ENCODE measurements around the gene PPFIA1. TPM values are rescaled to one million over a fixed set of nuclear protein-coding genes. Genes with fewer than 3 reads are reported as not detected.

PPFIA1 gene
- total RNA-seq, 1 experiment from 2014 or later, result 75.1 TPM

DNA sequence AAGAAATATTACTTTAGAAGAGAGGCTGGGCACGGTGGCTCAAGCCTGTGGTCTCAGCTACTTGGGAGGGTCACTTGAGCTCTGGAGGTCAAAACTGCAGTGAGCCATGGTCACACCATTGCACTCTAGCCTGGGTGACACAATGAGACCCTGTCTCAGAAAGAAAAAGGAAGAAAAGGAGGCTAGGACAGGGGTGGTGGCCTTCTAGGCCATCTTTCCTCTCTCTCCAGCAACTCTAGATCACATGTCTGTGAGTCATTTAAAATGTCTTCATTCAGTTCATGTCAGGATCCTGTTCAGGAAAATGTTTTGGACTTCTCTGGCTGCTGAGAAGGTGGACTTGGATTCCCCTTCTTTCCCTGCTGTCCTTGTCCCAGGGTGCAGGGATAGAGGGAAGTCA lies 53.3 kb downstream of the PPFIA1 start (continued):
- no peak for TF ChIP-seq USF1 (CRISPR knock-in tag; IDR thresholded peaks at IDR 0.05)

- no peaks in the 10 kb centered on the region for H3K27me3 Mint-ChIP-seq (ENCODE audit: low read depth)
- ChIA-PET POLR2A (no interaction called here), CTCF (interaction anchor here (0.9 kb wide), 1 partner anchor 96 kb away, joined by 3 read pairs; no protein-coding TSS in a partner anchor)
- peaks cover 59% of the 10 kb centered on the region for H3K36me3 Mint-ChIP-seq
- no peak overlapping the region for H3K27ac Mint-ChIP-seq
- H3K4me3 Mint-ChIP-seq, result no peak overlapping the region
- DNase-seq (ENCODE audit: low spot score) (no peak), ATAC-seq (no peak)
- H3K9me3 Mint-ChIP-seq, result no peaks in the 10 kb centered on the region
- H3K4me1 Mint-ChIP-seq, result peaks cover 9% of the 10 kb centered on the region
- no peak for TF ChIP-seq NR3C1 (CRISPR knock-in tag; conservative IDR thresholded peaks at IDR 0.05; ENCODE audit: low read depth)
- TF ChIP-seq, protein P1, sequence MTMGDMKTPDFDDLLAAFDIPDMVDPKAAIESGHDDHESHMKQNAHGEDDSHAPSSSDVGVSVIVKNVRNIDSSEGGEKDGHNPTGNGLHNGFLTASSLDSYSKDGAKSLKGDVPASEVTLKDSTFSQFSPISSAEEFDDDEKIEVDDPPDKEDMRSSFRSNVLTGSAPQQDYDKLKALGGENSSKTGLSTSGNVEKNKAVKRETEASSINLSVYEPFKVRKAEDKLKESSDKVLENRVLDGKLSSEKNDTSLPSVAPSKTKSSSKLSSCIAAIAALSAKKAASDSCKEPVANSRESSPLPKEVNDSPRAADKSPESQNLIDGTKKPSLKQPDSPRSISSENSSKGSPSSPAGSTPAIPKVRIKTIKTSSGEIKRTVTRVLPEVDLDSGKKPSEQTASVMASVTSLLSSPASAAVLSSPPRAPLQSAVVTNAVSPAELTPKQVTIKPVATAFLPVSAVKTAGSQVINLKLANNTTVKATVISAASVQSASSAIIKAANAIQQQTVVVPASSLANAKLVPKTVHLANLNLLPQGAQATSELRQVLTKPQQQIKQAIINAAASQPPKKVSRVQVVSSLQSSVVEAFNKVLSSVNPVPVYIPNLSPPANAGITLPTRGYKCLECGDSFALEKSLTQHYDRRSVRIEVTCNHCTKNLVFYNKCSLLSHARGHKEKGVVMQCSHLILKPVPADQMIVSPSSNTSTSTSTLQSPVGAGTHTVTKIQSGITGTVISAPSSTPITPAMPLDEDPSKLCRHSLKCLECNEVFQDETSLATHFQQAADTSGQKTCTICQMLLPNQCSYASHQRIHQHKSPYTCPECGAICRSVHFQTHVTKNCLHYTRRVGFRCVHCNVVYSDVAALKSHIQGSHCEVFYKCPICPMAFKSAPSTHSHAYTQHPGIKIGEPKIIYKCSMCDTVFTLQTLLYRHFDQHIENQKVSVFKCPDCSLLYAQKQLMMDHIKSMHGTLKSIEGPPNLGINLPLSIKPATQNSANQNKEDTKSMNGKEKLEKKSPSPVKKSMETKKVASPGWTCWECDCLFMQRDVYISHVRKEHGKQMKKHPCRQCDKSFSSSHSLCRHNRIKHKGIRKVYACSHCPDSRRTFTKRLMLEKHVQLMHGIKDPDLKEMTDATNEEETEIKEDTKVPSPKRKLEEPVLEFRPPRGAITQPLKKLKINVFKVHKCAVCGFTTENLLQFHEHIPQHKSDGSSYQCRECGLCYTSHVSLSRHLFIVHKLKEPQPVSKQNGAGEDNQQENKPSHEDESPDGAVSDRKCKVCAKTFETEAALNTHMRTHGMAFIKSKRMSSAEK (CRISPR knock-in tag; IDR thresholded peaks at IDR 0.05; ENCODE audit: borderline replicate concordance), result no peak
- no peak for TF ChIP-seq FOXK1 (CRISPR knock-in tag; IDR thresholded peaks at IDR 0.05)
- no peak for TF ChIP-seq CTCF (IDR thresholded peaks at IDR 0.05)
- no peak for TF ChIP-seq ZMAT4 (CRISPR knock-in tag; IDR thresholded peaks at IDR 0.05)
- no peak for TF ChIP-seq PRDM15 (CRISPR knock-in tag; IDR thresholded peaks at IDR 0.05)
- no peak for TF ChIP-seq SMAD3 (CRISPR knock-in tag; IDR thresholded peaks at IDR 0.05; ENCODE audit: borderline replicate concordance)
These were observed 54.1 kb downstream of the PPFIA1 start for GRCh38 chr11:70324376-70325115.

GRCh38 chr11:70325824-70326223 lies 55.3 kb downstream of the PPFIA1 start:
- peaks cover 9% of the 10 kb centered on the region for H3K4me1 Mint-ChIP-seq
- POLR2A ChIA-PET, result interaction anchor here (0.6 kb wide), 1 partner anchor 115 kb away, joined by 3 read pairs; no protein-coding TSS in a partner anchor
- TF ChIP-seq ZMAT4 (CRISPR knock-in tag; IDR thresholded peaks at IDR 0.05) (no peak), FOXP1 (CRISPR knock-in tag; IDR thresholded peaks at IDR 0.05; ENCODE audit: borderline replicate concordance) (no peak), NR3C1 (CRISPR knock-in tag; conservative IDR thresholded peaks at IDR 0.05; ENCODE audit: low read depth) (no peak), NR2C2 (CRISPR knock-in tag; IDR thresholded peaks at IDR 0.05) (no peak), TCF7 (CRISPR knock-in tag; IDR thresholded peaks at IDR 0.05; ENCODE audit: low read depth) (no peak), RORB (CRISPR knock-in tag; IDR thresholded peaks at IDR 0.05) (no peak)
- TF ChIP-seq, protein P2, sequence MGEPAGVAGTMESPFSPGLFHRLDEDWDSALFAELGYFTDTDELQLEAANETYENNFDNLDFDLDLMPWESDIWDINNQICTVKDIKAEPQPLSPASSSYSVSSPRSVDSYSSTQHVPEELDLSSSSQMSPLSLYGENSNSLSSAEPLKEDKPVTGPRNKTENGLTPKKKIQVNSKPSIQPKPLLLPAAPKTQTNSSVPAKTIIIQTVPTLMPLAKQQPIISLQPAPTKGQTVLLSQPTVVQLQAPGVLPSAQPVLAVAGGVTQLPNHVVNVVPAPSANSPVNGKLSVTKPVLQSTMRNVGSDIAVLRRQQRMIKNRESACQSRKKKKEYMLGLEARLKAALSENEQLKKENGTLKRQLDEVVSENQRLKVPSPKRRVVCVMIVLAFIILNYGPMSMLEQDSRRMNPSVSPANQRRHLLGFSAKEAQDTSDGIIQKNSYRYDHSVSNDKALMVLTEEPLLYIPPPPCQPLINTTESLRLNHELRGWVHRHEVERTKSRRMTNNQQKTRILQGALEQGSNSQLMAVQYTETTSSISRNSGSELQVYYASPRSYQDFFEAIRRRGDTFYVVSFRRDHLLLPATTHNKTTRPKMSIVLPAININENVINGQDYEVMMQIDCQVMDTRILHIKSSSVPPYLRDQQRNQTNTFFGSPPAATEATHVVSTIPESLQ (CRISPR knock-in tag; IDR thresholded peaks at IDR 0.05), result no peak
- TF ChIP-seq, protein P3, sequence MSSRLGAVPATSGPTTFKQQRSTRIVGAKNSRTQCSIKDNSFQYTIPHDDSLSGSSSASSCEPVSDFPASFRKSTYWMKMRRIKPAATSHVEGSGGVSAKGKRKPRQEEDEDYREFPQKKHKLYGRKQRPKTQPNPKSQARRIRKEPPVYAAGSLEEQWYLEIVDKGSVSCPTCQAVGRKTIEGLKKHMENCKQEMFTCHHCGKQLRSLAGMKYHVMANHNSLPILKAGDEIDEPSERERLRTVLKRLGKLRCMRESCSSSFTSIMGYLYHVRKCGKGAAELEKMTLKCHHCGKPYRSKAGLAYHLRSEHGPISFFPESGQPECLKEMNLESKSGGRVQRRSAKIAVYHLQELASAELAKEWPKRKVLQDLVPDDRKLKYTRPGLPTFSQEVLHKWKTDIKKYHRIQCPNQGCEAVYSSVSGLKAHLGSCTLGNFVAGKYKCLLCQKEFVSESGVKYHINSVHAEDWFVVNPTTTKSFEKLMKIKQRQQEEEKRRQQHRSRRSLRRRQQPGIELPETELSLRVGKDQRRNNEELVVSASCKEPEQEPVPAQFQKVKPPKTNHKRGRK (CRISPR knock-in tag; IDR thresholded peaks at IDR 0.05; ENCODE audit: borderline replicate concordance), result no peak

More at GRCh38 chr11:70325824-70326223, 55.3 kb downstream of the PPFIA1 start:
- peaks cover 68% of the 10 kb centered on the region for H3K36me3 Mint-ChIP-seq
- ATAC-seq (no peak), DNase-seq (ENCODE audit: low spot score) (no peak)
- H3K27me3 Mint-ChIP-seq (ENCODE audit: low read depth), result no peaks in the 10 kb centered on the region
- no peak overlapping the region for H3K4me3 Mint-ChIP-seq
- no peak overlapping the region for H3K27ac Mint-ChIP-seq
- CTCF ChIA-PET, result no interaction called here
- no peaks in the 10 kb centered on the region for H3K9me3 Mint-ChIP-seq

All from WTC11 (cell line).